PC-3 (cell line): Measurements from ENCODE around the gene MOB4. TPM values are rescaled to one million over a fixed set of nuclear protein-coding genes. Genes with fewer than 3 reads are reported as not detected.

Experiments used
- ATAC-seq: fragments of 200-7000 bp; cut with Tn5 transposase; 2 replicates; pipeline ENCODE4 v1.9.1; 2020; ENCODE audit warnings: mild to moderate bottlenecking, moderate library complexity
- BruUV-seq: library from RNA; stranded (reverse); fragments of 400-500 nt; replicated peaks from 2 replicates; lab custom pipeline; 2021; lab: Mats Ljungman, UMichigan
- CTCF ChIA-PET: fragments of 300-600 bp; sonication (Branson Sonifier 250); formaldehyde crosslinking; loops from one replicate; lab custom pipeline; 2022; ENCODE audit warnings: antibody characterized with exemption; lab: Charles Lee
- POLR2A ChIA-PET: fragments of 300-600 bp; sonication (Branson Sonifier 250); formaldehyde crosslinking; loops from one replicate; lab custom pipeline; 2022; ENCODE audit warnings: antibody characterized with exemption; ENCODE audit not compliant: unreplicated experiment; lab: Charles Lee
- DNase-seq: peaks from one replicate; pipeline ENCODE4 v3.0.0-alpha.2; 2015
- H2AFZ ChIP-seq: fragments of 300-600 bp; sonication (generic); 2 replicates; pipeline ENCODE4 v1.6.0; 2016; ENCODE audit warnings: antibody characterized with exemption, low read length
- H3F3A ChIP-seq: fragments of 300-600 bp; sonication (generic); one replicate; pipeline ENCODE4 v1.6.0; 2017; ENCODE audit warnings: antibody characterized with exemption, low read length, control low read depth, mild to moderate bottlenecking; ENCODE audit not compliant: unreplicated experiment
- H3K27ac ChIP-seq: fragments of 300-600 bp; sonication (generic); 2 replicates; pipeline ENCODE4 v1.5.1; 2016; ENCODE audit warnings: mild to moderate bottlenecking, low read length
- H3K27me3 ChIP-seq: fragments of 300-600 bp; sonication (generic); 2 replicates; pipeline ENCODE4 v1.6.1; 2016; ENCODE audit warnings: low read length, mixed read lengths
- H3K36me3 ChIP-seq: fragments of 300-600 bp; sonication (generic); 2 replicates; pipeline ENCODE4 v1.6.1; 2016; ENCODE audit warnings: low read depth, mixed run types, low read length, mixed read lengths
- H3K4me1 ChIP-seq: fragments of 300-600 bp; sonication (generic); 2 replicates; pipeline ENCODE4 v1.5.1; 2016; ENCODE audit warnings: low read length; ENCODE audit not compliant: insufficient read depth
- H3K4me2 ChIP-seq: fragments of 300-600 bp; sonication (generic); 2 replicates; pipeline ENCODE4 v1.6.0; 2016; ENCODE audit warnings: low read length
- H3K4me3 ChIP-seq: fragments of 300-600 bp; sonication (generic); 2 replicates; pipeline ENCODE4 v1.5.1; 2016; ENCODE audit warnings: mild to moderate bottlenecking, low read length, mixed read lengths
- H3K79me2 ChIP-seq: fragments of 300-600 bp; sonication (generic); 2 replicates; pipeline ENCODE4 v1.6.1; 2017; ENCODE audit warnings: low read length, mixed read lengths
- H3K9ac ChIP-seq: fragments of 300-600 bp; sonication (generic); 2 replicates; pipeline ENCODE4 v1.6.0; 2016; ENCODE audit warnings: mild to moderate bottlenecking, low read length
- H3K9me2 ChIP-seq: fragments of 300-600 bp; sonication (generic); replicated peaks from 2 replicates; pipeline ENCODE4 v1.6.1; 2016; ENCODE audit warnings: mixed run types, low read length, mixed read lengths
- H3K9me3 ChIP-seq: fragments of 300-600 bp; sonication (generic); 2 replicates; pipeline ENCODE4 v1.6.1; 2016; ENCODE audit warnings: low read length, mixed read lengths
- H4K20me1 ChIP-seq: fragments of 300-600 bp; sonication (generic); 2 replicates; pipeline ENCODE4 v1.6.1; 2016; ENCODE audit warnings: low read length, mixed read lengths
- EZH2 ChIP-seq: fragments of 300-600 bp; sonication (generic); IDR thresholded peaks from one replicate; pipeline ENCODE4 v1.6.1; 2017; ENCODE audit warnings: antibody characterized with exemption, mild to moderate bottlenecking, low read length; ENCODE audit not compliant: unreplicated experiment
- EZH2phosphoT487 ChIP-seq: fragments of 300-600 bp; sonication (generic); IDR thresholded peaks from 2 replicates; pipeline ENCODE4 v1.6.1; 2018; ENCODE audit warnings: mild to moderate bottlenecking, antibody characterized with exemption, low read length, borderline replicate concordance
- intact Hi-C: fragments of 100-400 bp; cut with micrococcal nuclease; formaldehyde crosslinking; loops from 2 replicates; pipeline ENCODE4 v1.9.0; 2023
- total RNA-seq: library from RNA; depleted of rRNA; stranded (reverse); fragments of >200 nt; gene quantifications from 2 replicates; pipeline ENCODE4 v1.2.3, GENCODE V29; 2014
- TF ChIP-seq, protein P1 (sequence below): fragments of 300-600 bp; sonication (generic); conservative IDR thresholded peaks from 2 replicates; pipeline ENCODE4 v1.5.1; 2017; ENCODE audit warnings: antibody characterized with exemption, low read depth, mild to moderate bottlenecking, low read length

The MOB4 gene
- total RNA-seq, 1 experiment from 2014 or later = 24.9 TPM

DNA sequence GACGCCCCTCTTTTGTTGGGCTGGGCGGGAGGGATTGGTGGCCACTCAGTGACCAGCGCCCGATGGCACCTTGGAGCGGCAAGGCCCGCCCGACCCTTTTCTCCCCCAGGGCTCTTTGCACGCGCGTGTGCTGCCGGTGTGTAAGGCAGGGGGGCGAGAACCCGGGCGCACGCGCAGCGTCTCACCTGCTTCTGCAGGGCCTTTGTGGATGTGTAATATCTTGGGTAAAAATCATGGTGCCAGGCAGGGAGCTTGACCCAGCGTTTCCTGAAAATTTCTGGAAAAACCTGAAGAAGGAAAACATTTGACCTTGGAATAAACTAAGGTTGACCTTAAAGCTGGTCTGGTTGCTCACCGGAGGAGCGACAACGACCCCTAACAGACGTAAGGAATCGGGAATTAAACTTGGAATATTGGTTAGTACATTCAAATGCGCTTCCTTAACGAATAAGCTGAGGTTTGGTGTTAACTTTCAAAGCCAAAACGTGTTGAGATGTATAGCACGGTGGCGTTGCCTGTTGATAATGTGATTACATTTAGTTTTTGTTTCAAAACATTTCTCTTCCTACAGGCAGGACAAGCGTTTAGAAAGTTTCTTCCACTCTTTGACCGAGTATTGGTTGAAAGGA is 15.2 kb upstream of the MOB4 start:
- DNase-seq (no peak), ATAC-seq (peak; percentile 7)
- ChIA-PET CTCF (interaction anchor here (0.7 to 1.3 kb wide), 2 partner anchors 99 to 760 kb away, joined by 3 read pairs; no protein-coding TSS in a partner anchor), POLR2A (interaction anchor here (0.5 to 1.4 kb wide), 5 partner anchors 15 to 204 kb away, joined by 3 to 6 read pairs (median 3); partner anchors contain the start of genes MARS2 and MOB4)
- peaks cover 87% of the 10 kb centered on the region for H3K79me2 ChIP-seq
- peak overlapping the region; percentile 96 for H3K4me2 ChIP-seq
- H3K9me3 ChIP-seq = no peaks in the 10 kb centered on the region
- peak overlapping the region; percentile 89 for H3K4me3 ChIP-seq
- H3K4me1 ChIP-seq = peaks cover 33% of the 10 kb centered on the region
- BruUV-seq = TSS peak; percentile 65
- peak overlapping the region; percentile 85 for H3K27ac ChIP-seq
- intact Hi-C loops = loop anchor here (1.0 to 5.0 kb wide), 5 partner anchors 16 to 277 kb away; partner anchors contain the start of genes COQ10B and MOB4
- peaks cover 58% of the 10 kb centered on the region for H4K20me1 ChIP-seq
- H3K9ac ChIP-seq = peak overlapping the region; percentile 98
- peaks cover 63% of the 10 kb centered on the region for H3K36me3 ChIP-seq
- no peak for TF ChIP-seq EZH2phosphoT487
- TF ChIP-seq, protein P1, sequence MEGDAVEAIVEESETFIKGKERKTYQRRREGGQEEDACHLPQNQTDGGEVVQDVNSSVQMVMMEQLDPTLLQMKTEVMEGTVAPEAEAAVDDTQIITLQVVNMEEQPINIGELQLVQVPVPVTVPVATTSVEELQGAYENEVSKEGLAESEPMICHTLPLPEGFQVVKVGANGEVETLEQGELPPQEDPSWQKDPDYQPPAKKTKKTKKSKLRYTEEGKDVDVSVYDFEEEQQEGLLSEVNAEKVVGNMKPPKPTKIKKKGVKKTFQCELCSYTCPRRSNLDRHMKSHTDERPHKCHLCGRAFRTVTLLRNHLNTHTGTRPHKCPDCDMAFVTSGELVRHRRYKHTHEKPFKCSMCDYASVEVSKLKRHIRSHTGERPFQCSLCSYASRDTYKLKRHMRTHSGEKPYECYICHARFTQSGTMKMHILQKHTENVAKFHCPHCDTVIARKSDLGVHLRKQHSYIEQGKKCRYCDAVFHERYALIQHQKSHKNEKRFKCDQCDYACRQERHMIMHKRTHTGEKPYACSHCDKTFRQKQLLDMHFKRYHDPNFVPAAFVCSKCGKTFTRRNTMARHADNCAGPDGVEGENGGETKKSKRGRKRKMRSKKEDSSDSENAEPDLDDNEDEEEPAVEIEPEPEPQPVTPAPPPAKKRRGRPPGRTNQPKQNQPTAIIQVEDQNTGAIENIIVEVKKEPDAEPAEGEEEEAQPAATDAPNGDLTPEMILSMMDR = no peak
- no peak for TF ChIP-seq EZH2
- no peaks in the 10 kb centered on the region for H3K9me2 ChIP-seq
- peak overlapping the region; percentile 27; the same call in 1 of the 2 replicates for H2AFZ ChIP-seq
- H3F3A ChIP-seq = no peaks in the 10 kb centered on the region
- H3K27me3 ChIP-seq = no peaks in the 10 kb centered on the region

DNA sequence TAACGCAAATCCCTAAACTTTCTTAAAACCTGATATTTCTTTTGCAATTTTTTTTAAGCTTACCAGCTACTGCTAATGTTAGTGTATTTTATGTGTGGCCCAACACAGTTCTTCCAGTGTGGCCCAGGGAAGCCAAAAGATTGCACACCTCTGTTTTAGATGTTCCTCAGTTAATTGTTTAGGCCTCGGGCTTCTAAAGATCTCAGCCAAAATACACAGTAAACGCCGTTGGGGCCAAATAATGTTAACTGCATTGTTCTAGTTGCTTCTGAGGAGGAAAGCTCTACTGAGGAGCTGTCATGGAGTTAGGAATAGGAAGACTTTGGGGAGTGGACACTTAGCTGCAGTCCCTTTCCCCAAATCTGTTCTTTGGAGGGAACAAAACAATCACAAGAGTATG is 13.7 kb upstream of the MOB4 start:
- H3K9me2 ChIP-seq = no peaks in the 10 kb centered on the region
- no peaks in the 10 kb centered on the region for H3K27me3 ChIP-seq
- no TSS peak for BruUV-seq
- ChIA-PET CTCF (no interaction called here), POLR2A (interaction anchor here (0.6 kb wide), 1 partner anchor 322 kb away, joined by 5 read pairs; no protein-coding TSS in a partner anchor)
- peak overlapping the region; percentile 96 for H3K4me2 ChIP-seq
- peaks cover 76% of the 10 kb centered on the region for H3K79me2 ChIP-seq
- peaks cover 42% of the 10 kb centered on the region for H4K20me1 ChIP-seq
- H2AFZ ChIP-seq = no peak overlapping the region
- no peaks in the 10 kb centered on the region for H3F3A ChIP-seq
- H3K27ac ChIP-seq = no peak overlapping the region
- TF ChIP-seq, protein P1 = no peak
- no peak for TF ChIP-seq EZH2
- no peak for TF ChIP-seq EZH2phosphoT487
- H3K36me3 ChIP-seq = peaks cover 51% of the 10 kb centered on the region
- ATAC-seq (no peak), DNase-seq (no peak)
- peaks cover 17% of the 10 kb centered on the region for H3K4me1 ChIP-seq
- peak overlapping the region; percentile 98 for H3K9ac ChIP-seq
- intact Hi-C loops = loop anchor here (5.0 kb wide), 1 partner anchor 275 kb away; no protein-coding TSS in a partner anchor
- peak overlapping the region; percentile 89 for H3K4me3 ChIP-seq
- no peaks in the 10 kb centered on the region for H3K9me3 ChIP-seq

DNA sequence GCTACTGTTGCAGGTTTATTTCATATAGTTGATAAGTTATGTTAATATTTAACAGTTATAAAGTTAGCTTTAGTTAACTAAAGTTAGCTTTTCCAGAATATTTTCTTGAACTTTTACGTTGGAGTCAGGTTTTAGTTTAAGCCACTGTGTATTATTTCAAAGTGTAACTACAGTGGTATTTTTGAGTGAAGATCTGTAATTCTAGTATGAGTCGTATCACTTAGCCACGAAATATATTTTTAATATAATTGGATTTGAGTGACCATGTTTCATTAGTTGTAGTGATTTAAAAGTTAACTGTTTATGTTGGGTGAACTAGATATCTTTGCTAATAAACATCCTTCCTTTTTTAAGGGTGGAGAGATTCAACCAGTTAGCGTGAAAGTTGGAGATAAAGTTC is 13.2 kb upstream of the MOB4 start:
- H4K20me1 ChIP-seq = peaks cover 37% of the 10 kb centered on the region
- H3K36me3 ChIP-seq = peaks cover 46% of the 10 kb centered on the region
- peak overlapping the region; percentile 89 for H3K4me3 ChIP-seq
- peaks cover 71% of the 10 kb centered on the region for H3K79me2 ChIP-seq
- POLR2A ChIA-PET = interaction anchor here (0.6 kb wide), 1 partner anchor 322 kb away, joined by 5 read pairs; no protein-coding TSS in a partner anchor
- H3K9ac ChIP-seq = peak overlapping the region; percentile 98; the same call in 1 of the 2 replicates
- H3K27ac ChIP-seq = no peak overlapping the region
- H3K9me2 ChIP-seq = no peaks in the 10 kb centered on the region
- TF ChIP-seq EZH2 (no peak), EZH2phosphoT487 (no peak)
- TF ChIP-seq, protein P1 = no peak
- CTCF ChIA-PET = no interaction called here
- H3K4me1 ChIP-seq = peaks cover 16% of the 10 kb centered on the region
- no TSS peak for BruUV-seq
- DNase-seq = no peak
- H3K9me3 ChIP-seq = no peaks in the 10 kb centered on the region
- peak overlapping the region; percentile 96 for H3K4me2 ChIP-seq
- no peaks in the 10 kb centered on the region for H3K27me3 ChIP-seq
- H3F3A ChIP-seq = no peaks in the 10 kb centered on the region
- no peak for ATAC-seq
- H2AFZ ChIP-seq = no peak overlapping the region
- intact Hi-C loops = loop anchor here (5.0 kb wide), 1 partner anchor 275 kb away; no protein-coding TSS in a partner anchor
